Colonic mucosa (tissue), 4 donors: ENCODE measurements around the gene COPS4. TPM values are rescaled to one million over a fixed set of nuclear protein-coding genes. Genes with fewer than 3 reads are reported as not detected.
"Not testable (repeated sequence)": the region's sequence is repeated elsewhere in the genome, so short reads cannot be mapped to it uniquely, and the experiment has no call there.

ENCODE experiments used
- DNase-seq: peaks from one replicate; pipeline ENCODE4 v3.0.0-alpha.2; 2020
- H3K27ac ChIP-seq: fragments of 200-600 bp; one replicate; pipeline ENCODE4 v1.8.0; 2021
- H3K27me3 ChIP-seq: fragments of 200-600 bp; one replicate; pipeline ENCODE4 v1.8.0; 2021
- H3K36me3 ChIP-seq: fragments of 200-600 bp; one replicate; pipeline ENCODE4 v1.8.0; 2021
- H3K4me1 ChIP-seq: fragments of 200-600 bp; one replicate; pipeline ENCODE4 v1.8.0; 2021; ENCODE audit warnings: mild to moderate bottlenecking
- H3K4me3 ChIP-seq: fragments of 200-600 bp; one replicate; pipeline ENCODE4 v1.8.0; 2021
- H3K9ac ChIP-seq, 2 donors: one replicate each; pipeline ENCODE4 v1.7.0; 2013; ENCODE audit warnings: control low read depth in 2 of 2, low read depth in 2 of 2, low read length in 2 of 2
- H3K9me3 ChIP-seq: fragments of 200-600 bp; one replicate; pipeline ENCODE4 v1.8.0; 2021
- CTCF ChIP-seq: fragments of 200-600 bp; IDR thresholded peaks from one replicate; pipeline ENCODE4 v1.8.0; 2022; ENCODE audit warnings: antibody characterized with exemption, mild to moderate bottlenecking
- intact Hi-C: fragments of 100-400 bp; cut with DNase I; formaldehyde crosslinking; loops from one replicate; pipeline ENCODE4 v1.14.1; 2022
- total RNA-seq, 2 donors: library from RNA; stranded (reverse); fragmentation: NEBNext Ultra II Directional in 1 of 2; extraction: Animal tissue kit (Norgen Biotek cat#: 25700) in 1 of 2; gene quantifications; one replicate each; pipeline ENCODE4 v1.2.1, GENCODE V29; 2021
- donor health status: healthy.
- donor health status: DM: no; HTN: no; CAD: no.
- donor health status: DM: no; HTN: no; CAD: no.

The COPS4 gene
- total RNA-seq, 2 donors from 2014 or later = 25.2 to 28.8 TPM

- Histone ChIP-seq H3K27ac (peak overlapping the region; percentile 90), H3K4me3 (peak overlapping the region; percentile 72), H3K9me3 (no peaks in the 10 kb centered on the region), H3K4me1 (no peaks in the 10 kb centered on the region), H3K9ac (peak overlapping the region in 1 of 2 donors; percentile 86), H3K36me3 (no peaks in the 10 kb centered on the region), H3K27me3 (no peaks in the 10 kb centered on the region)
- intact Hi-C loops = loop anchor here (5.0 kb wide), 1 partner anchor 141 kb away; no protein-coding TSS in a partner anchor
- DNase-seq = no peak
- no peak for TF ChIP-seq CTCF
Observed at GRCh38 chr4:83110970-83111750, 76.2 kb downstream of the COPS4 start.

GRCh38 chr4:83111751-83112141, 76.8 kb downstream of the COPS4 start:
- H3K36me3 ChIP-seq, H3K9me3 ChIP-seq, H3K9ac ChIP-seq, H3K4me1 ChIP-seq, H3K27me3 ChIP-seq, DNase-seq: not testable (repeated sequence)
- intact Hi-C loops = loop anchor here (5.0 kb wide), 1 partner anchor 141 kb away; no protein-coding TSS in a partner anchor
- H3K4me3 ChIP-seq = peak overlapping the region; percentile 37
- H3K27ac ChIP-seq = peak overlapping the region; percentile 90

- TF ChIP-seq CTCF = no peak
- Histone ChIP-seq H3K4me1 (no peaks in the 10 kb centered on the region), H3K9me3 (no peaks in the 10 kb centered on the region), H3K9ac (peak overlapping the region in 1 of 2 donors; percentile 27), H3K27ac (peak overlapping the region; percentile 90), H3K36me3 (no peaks in the 10 kb centered on the region), H3K4me3 (peak overlapping the region; percentile 37), H3K27me3 (no peaks in the 10 kb centered on the region)
- intact Hi-C loops = loop anchor here (5.0 kb wide), 1 partner anchor 140 kb away; no protein-coding TSS in a partner anchor
- DNase-seq = no peak
Observed at GRCh38 chr4:83112231-83112630, 77.2 kb downstream of the COPS4 start.

GRCh38 chr4:83112678-83113428, 77.9 kb downstream of the COPS4 start:
- no peaks in the 10 kb centered on the region for H3K4me1 ChIP-seq
- no peaks in the 10 kb centered on the region for H3K36me3 ChIP-seq
- no peak for DNase-seq
- H3K27me3 ChIP-seq = no peaks in the 10 kb centered on the region
- peak overlapping the region; percentile 37 for H3K4me3 ChIP-seq
- TF ChIP-seq CTCF = no peak
- peak overlapping the region; percentile 90 for H3K27ac ChIP-seq
- peak overlapping the region; percentile 7 to 45 for H3K9ac ChIP-seq
- intact Hi-C loops = loop anchor here (5.0 kb wide), 1 partner anchor 139 kb away; no protein-coding TSS in a partner anchor
- H3K9me3 ChIP-seq = no peaks in the 10 kb centered on the region

GRCh38 chr4:83113429-83113786, 78.4 kb downstream of the COPS4 start:
- Histone ChIP-seq H3K9me3 (no peaks in the 10 kb centered on the region), H3K36me3 (no peaks in the 10 kb centered on the region), H3K9ac (peak overlapping the region; percentile 7 to 45), H3K27ac (peak overlapping the region; percentile 90), H3K27me3 (no peaks in the 10 kb centered on the region), H3K4me3 (peak overlapping the region; percentile 37), H3K4me1 (no peaks in the 10 kb centered on the region)
- intact Hi-C loops = loop anchor here (5.0 kb wide), 1 partner anchor 139 kb away; no protein-coding TSS in a partner anchor
- DNase-seq = no peak
- TF ChIP-seq CTCF = no peak
